Retinal pigment epithelial cell (primary cell): ENCODE measurements around the gene GALNT18.

Experiments used
- DNase-seq: peaks from one replicate; pipeline ENCODE4 v3.0.0-alpha.2; 2010; ENCODE audit warnings: low read depth
- H3K4me3 ChIP-seq: 2 replicates; pipeline ENCODE4 v1.5.1; 2011; ENCODE audit warnings: mild to moderate bottlenecking, low read length, control low read depth, moderate library complexity
- CTCF ChIP-seq: conservative IDR thresholded peaks from 2 replicates; pipeline ENCODE4 v1.5.1; 2011; ENCODE audit warnings: low read depth, low read length, control low read depth, inconsistent platforms

Gene GALNT18

GRCh38 chr11:11569936-11570491 is 51.8 kb downstream of the GALNT18 start:
- no peak for TF ChIP-seq CTCF
- no peak overlapping the region for H3K4me3 ChIP-seq
- DNase-seq, result no peak

- no peak for DNase-seq
- no peak overlapping the region for H3K4me3 ChIP-seq
- no peak for TF ChIP-seq CTCF
Measured at GRCh38 chr11:11568651-11569229, 53.1 kb downstream of the GALNT18 start.

- no peak for DNase-seq
- H3K4me3 ChIP-seq, result no peak overlapping the region
- TF ChIP-seq CTCF, result no peak
Measured at GRCh38 chr11:11567936-11568650, 53.7 kb downstream of the GALNT18 start.

- DNase-seq, result no peak
- no peak overlapping the region for H3K4me3 ChIP-seq
- TF ChIP-seq CTCF, result no peak
Measured at GRCh38 chr11:11565636-11566035, 56.2 kb downstream of the GALNT18 start.

- H3K4me3 ChIP-seq, result no peak overlapping the region
- no peak for DNase-seq
- TF ChIP-seq CTCF, result no peak
Measured at GRCh38 chr11:11563200-11563975, 58.4 kb downstream of the GALNT18 start.

GRCh38 chr11:11561991-11562390 is 59.8 kb downstream of the GALNT18 start:
- no peak overlapping the region for H3K4me3 ChIP-seq
- no peak for DNase-seq
- no peak for TF ChIP-seq CTCF

GRCh38 chr11:11558826-11559225 is 63.0 kb downstream of the GALNT18 start:
- no peak for TF ChIP-seq CTCF
- DNase-seq, result no peak
- H3K4me3 ChIP-seq, result no peak overlapping the region
